CD14-positive monocyte (primary cell): Measurements from ENCODE around the gene MKKS. TPM values are rescaled to one million over a fixed set of nuclear protein-coding genes. Genes with fewer than 3 reads are reported as not detected.

Experiments
- DNase-seq, 3 donors: peaks; one replicate each; pipeline ENCODE4 v3.0.0-alpha.2; 2011 to 2022
- H2AFZ ChIP-seq: 2 replicates; pipeline ENCODE4 v1.6.0; 2012; ENCODE audit warnings: mild to moderate bottlenecking, low read depth, low read length, inconsistent platforms; ENCODE audit not compliant: insufficient read depth, poor library complexity, severe bottlenecking
- H3K27ac ChIP-seq, 2 donors: 1 replicate in 1 of 2; 2 replicates in 1 of 2; pipeline ENCODE4 v1.5.1; 2012 to 2013; ENCODE audit warnings: low read length in 2 of 2, control low read depth in 1 of 2, inconsistent platforms in 1 of 2, low read depth in 1 of 2, mild to moderate bottlenecking in 1 of 2
- H3K27me3 ChIP-seq, 2 donors: one replicate each; pipeline versions ENCODE4 v1.6.0 to v1.6.1; 2011 to 2013; ENCODE audit warnings: low read length in 2 of 2; ENCODE audit not compliant: control insufficient read depth in 2 of 2, insufficient read depth in 2 of 2
- H3K36me3 ChIP-seq, 2 donors: replicated peaks in 1 of 2; 1 replicate in 1 of 2; 2 replicates in 1 of 2; pipeline versions ENCODE4 v1.5.1 to v1.6.1; 2012 to 2013; ENCODE audit warnings: low read length in 2 of 2, control low read depth in 1 of 2, inconsistent platforms in 1 of 2, mild to moderate bottlenecking in 1 of 2; ENCODE audit not compliant: insufficient read depth in 2 of 2, control insufficient read depth in 1 of 2
- H3K4me1 ChIP-seq, 2 donors: 1 replicate in 1 of 2; 2 replicates in 1 of 2; pipeline versions ENCODE4 v1.5.1 to v1.6.1; 2012 to 2013; ENCODE audit warnings: low read length in 2 of 2, control low read depth in 1 of 2, inconsistent platforms in 1 of 2, mild to moderate bottlenecking in 1 of 2, moderate library complexity in 1 of 2; ENCODE audit not compliant: insufficient read depth in 2 of 2, control insufficient read depth in 1 of 2
- H3K4me2 ChIP-seq: replicated peaks from 2 replicates; pipeline ENCODE3; 2012; ENCODE audit warnings: low read length, moderate library complexity, mild to moderate bottlenecking; ENCODE audit not compliant: poor library complexity, severe bottlenecking; ENCODE audit errors: extremely low read depth
- H3K4me3 ChIP-seq, 3 experiments: fragments of 200-600 bp in 1 of 3; sonication (generic) in 1 of 3; replicated peaks in 1 of 3; 1 replicate in 2 of 3; 2 replicates in 1 of 3; pipeline ENCODE4 v1.5.1; 2011 to 2013; ENCODE audit warnings: low read length in 3 of 3, mild to moderate bottlenecking in 3 of 3, control low read depth in 2 of 3, low read depth in 2 of 3, inconsistent platforms in 1 of 3, moderate library complexity in 1 of 3
- H3K79me2 ChIP-seq: 2 replicates; pipeline ENCODE4 v1.6.0; 2012; ENCODE audit warnings: mild to moderate bottlenecking, control low read depth, inconsistent platforms, low read length, moderate library complexity; ENCODE audit not compliant: insufficient read depth
- H3K9ac ChIP-seq: 2 replicates; pipeline ENCODE4 v1.6.0; 2017; ENCODE audit warnings: low read length, mild to moderate bottlenecking; ENCODE audit not compliant: insufficient read depth, poor library complexity, severe bottlenecking
- H3K9me3 ChIP-seq, 2 donors: replicated peaks in 1 of 2; 1 replicate in 1 of 2; 2 replicates in 1 of 2; pipeline versions ENCODE4 v1.5.1 to v1.6.1; 2012 to 2013; ENCODE audit warnings: low read length in 2 of 2, control low read depth in 1 of 2; ENCODE audit not compliant: control insufficient read depth in 1 of 2, insufficient read depth in 1 of 2
- H4K20me1 ChIP-seq: 2 replicates; pipeline ENCODE4 v1.6.0; 2012; ENCODE audit warnings: mild to moderate bottlenecking, low read length, control low read depth, moderate library complexity; ENCODE audit not compliant: insufficient read depth
- H3K27ac Mint-ChIP-seq, 7 donors: one replicate each; pipeline ENCODE4 v1.8.0; 2020; ENCODE audit warnings: mild to moderate bottlenecking in 7 of 7, mixed read lengths in 7 of 7, moderate library complexity in 6 of 7, inconsistent platforms in 2 of 7
- H3K27me3 Mint-ChIP-seq, 3 donors: one replicate each; pipeline ENCODE4 v1.8.0; 2021 to 2022; ENCODE audit warnings: low read depth in 3 of 3, mild to moderate bottlenecking in 3 of 3, mixed read lengths in 3 of 3, moderate library complexity in 3 of 3, inconsistent platforms in 1 of 3
- H3K36me3 Mint-ChIP-seq, 2 donors: one replicate each; pipeline ENCODE4 v1.8.0; 2020; ENCODE audit warnings: mixed read lengths in 2 of 2, inconsistent platforms in 1 of 2, mild to moderate bottlenecking in 1 of 2
- H3K4me1 Mint-ChIP-seq: one replicate; pipeline ENCODE4 v1.8.0; 2020; ENCODE audit warnings: mild to moderate bottlenecking, mixed read lengths
- H3K4me3 Mint-ChIP-seq, 2 donors: one replicate each; pipeline ENCODE4 v1.8.0; 2020; ENCODE audit warnings: mild to moderate bottlenecking in 2 of 2, mixed read lengths in 2 of 2, moderate library complexity in 1 of 2
- H3K9me3 Mint-ChIP-seq, 7 donors: one replicate each; pipeline ENCODE4 v1.8.0; 2020 to 2022; ENCODE audit warnings: mixed read lengths in 7 of 7, mild to moderate bottlenecking in 6 of 7, moderate library complexity in 6 of 7, inconsistent platforms in 2 of 7
- WGBS: methylation state at CpG from one replicate; pipeline ENCODE4 v1.1.5; 2013; ENCODE audit warnings: missing lambda C conversion rate; ENCODE audit not compliant: insufficient coverage; 5-methylcytosine and 5-hydroxymethylcytosine counted together
- intact Hi-C, 2 donors: fragments of 100-400 bp; cut with micrococcal nuclease; formaldehyde crosslinking; loops; one replicate each; pipeline versions ENCODE4 v1.15.0 to v1.15.1; 2023
- polyA plus RNA-seq, 3 donors: library from polyadenylated mRNA; depleted of rRNA in 1 of 3; unstranded in 2 of 3; stranded (reverse) in 1 of 3; fragments of 300-500 nt in 2 of 3; fragments of >200 nt in 1 of 3; fragmentation: Illumina TruSeq in 2 of 3; gene quantifications; 1 replicate in 2 of 3; 2 replicates in 1 of 3; pipeline ENCODE4 v1.2.3, GENCODE V29; 2012 to 2021
- TF ChIP-seq, protein P1 (sequence below): fragments of 200-600 bp; IDR thresholded peaks from one replicate; pipeline ENCODE4 v1.8.0; 2022; ENCODE audit warnings: antibody characterized with exemption, mild to moderate bottlenecking

MKKS gene
- polyA plus RNA-seq, 3 donors = 4.8 to 34.6 (median 31.8) TPM

DNA sequence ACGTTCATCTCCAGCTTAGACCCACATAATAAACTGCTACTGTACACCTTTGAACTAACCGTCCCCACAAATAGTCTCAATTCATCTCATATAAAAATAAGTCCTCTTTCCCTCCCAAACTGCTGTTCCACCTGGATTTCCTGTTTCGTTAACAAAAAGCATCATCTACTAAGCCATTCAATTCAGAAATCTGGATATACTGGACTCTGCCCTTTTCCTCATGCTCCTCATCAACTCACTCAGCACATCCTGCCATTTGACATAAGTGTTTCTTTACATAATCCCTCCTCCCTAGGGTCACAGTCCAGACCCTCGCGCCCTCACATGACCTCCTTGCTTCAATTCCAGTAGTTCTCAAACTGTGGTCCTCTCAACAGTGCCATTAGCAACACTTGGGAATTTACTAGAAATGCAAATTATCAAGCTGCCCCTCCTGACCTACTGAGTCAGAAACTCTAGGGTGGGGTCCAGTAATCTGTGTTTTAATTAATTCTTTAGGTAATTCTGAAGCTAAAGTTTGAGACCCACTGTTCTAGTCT lies 4.5 kb downstream of the MKKS start:
- no peaks in the 10 kb centered on the region for H3K27me3 Mint-ChIP-seq
- Histone ChIP-seq H3K4me2 (no peak overlapping the region), H3K27ac (no peak overlapping the region), H3K4me3 (no peak overlapping the region), H3K27me3 (no peaks in the 10 kb centered on the region), H4K20me1 (peaks cover 73% of the 10 kb centered on the region), H2AFZ (no peak overlapping the region), H3K4me1 (peaks cover 17 to 25% of the 10 kb centered on the region in 2 donors), H3K9me3 (no peaks in the 10 kb centered on the region), H3K36me3 (peaks cover 8 to 16% of the 10 kb centered on the region in 2 donors), H3K79me2 (peaks cover 91% of the 10 kb centered on the region), H3K9ac (no peak overlapping the region)
- H3K4me1 Mint-ChIP-seq = peaks cover 41% of the 10 kb centered on the region
- TF ChIP-seq, protein P1, sequence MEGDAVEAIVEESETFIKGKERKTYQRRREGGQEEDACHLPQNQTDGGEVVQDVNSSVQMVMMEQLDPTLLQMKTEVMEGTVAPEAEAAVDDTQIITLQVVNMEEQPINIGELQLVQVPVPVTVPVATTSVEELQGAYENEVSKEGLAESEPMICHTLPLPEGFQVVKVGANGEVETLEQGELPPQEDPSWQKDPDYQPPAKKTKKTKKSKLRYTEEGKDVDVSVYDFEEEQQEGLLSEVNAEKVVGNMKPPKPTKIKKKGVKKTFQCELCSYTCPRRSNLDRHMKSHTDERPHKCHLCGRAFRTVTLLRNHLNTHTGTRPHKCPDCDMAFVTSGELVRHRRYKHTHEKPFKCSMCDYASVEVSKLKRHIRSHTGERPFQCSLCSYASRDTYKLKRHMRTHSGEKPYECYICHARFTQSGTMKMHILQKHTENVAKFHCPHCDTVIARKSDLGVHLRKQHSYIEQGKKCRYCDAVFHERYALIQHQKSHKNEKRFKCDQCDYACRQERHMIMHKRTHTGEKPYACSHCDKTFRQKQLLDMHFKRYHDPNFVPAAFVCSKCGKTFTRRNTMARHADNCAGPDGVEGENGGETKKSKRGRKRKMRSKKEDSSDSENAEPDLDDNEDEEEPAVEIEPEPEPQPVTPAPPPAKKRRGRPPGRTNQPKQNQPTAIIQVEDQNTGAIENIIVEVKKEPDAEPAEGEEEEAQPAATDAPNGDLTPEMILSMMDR = no peak
- H3K4me3 Mint-ChIP-seq = no peak overlapping the region
- WGBS = 83% methylated on average over 3 of the region's 5 CpGs
- peak overlapping the region in 1 of 7 donors; percentile 5 for H3K27ac Mint-ChIP-seq
- H3K36me3 Mint-ChIP-seq = peaks cover 3 to 13% of the 10 kb centered on the region in 2 donors
- no peak for DNase-seq
- no peaks in the 10 kb centered on the region for H3K9me3 Mint-ChIP-seq
- intact Hi-C loops = loop anchor here in 1 of 2 donors (5.0 kb wide), 1 partner anchor 452 kb away; no protein-coding TSS in a partner anchor

DNA sequence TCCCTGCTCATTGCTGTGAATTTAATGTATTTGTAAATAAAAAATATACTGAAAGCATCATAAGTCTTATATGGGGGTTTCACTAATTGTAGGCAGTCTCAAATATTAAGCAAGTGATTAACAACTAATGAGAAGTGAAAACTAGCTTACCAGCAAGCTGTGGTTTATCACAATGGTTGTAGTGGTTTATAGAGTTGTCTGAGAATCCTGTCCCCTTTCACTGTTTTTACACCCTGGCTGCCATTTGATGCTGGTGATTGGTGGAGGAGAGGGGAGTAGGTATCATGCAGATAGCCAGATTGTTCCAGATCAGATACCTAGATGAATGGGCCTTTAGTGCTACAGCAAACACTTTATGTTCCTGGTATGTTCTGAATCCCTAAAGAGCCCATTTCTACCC lies 6.0 kb downstream of the MKKS start:
- Histone ChIP-seq H3K27ac (no peak overlapping the region), H3K4me2 (no peak overlapping the region), H3K79me2 (peaks cover 92% of the 10 kb centered on the region), H3K9me3 (no peaks in the 10 kb centered on the region), H2AFZ (no peak overlapping the region), H3K36me3 (peaks cover 12 to 19% of the 10 kb centered on the region in 2 donors), H3K27me3 (no peaks in the 10 kb centered on the region), H3K9ac (no peak overlapping the region), H3K4me1 (peaks cover 12 to 16% of the 10 kb centered on the region in 2 donors), H3K4me3 (no peak overlapping the region), H4K20me1 (peaks cover 84% of the 10 kb centered on the region)
- H3K9me3 Mint-ChIP-seq = no peaks in the 10 kb centered on the region
- peaks cover 36% of the 10 kb centered on the region for H3K4me1 Mint-ChIP-seq
- H3K27ac Mint-ChIP-seq = peak overlapping the region in 1 of 7 donors; percentile 5
- intact Hi-C loops = loop anchor here in 1 of 2 donors (5.0 kb wide), 1 partner anchor 451 kb away; no protein-coding TSS in a partner anchor
- H3K4me3 Mint-ChIP-seq = no peak overlapping the region
- H3K27me3 Mint-ChIP-seq = no peaks in the 10 kb centered on the region
- TF ChIP-seq, protein P1 = no peak
- no peak for DNase-seq
- H3K36me3 Mint-ChIP-seq = peaks cover 8 to 18% of the 10 kb centered on the region in 2 donors
